ENCODE measurements around the gene SOCS6.
"Not testable (repeated sequence)": the region's sequence is repeated elsewhere in the genome, so short reads cannot be mapped to it uniquely, and the experiment has no call there.

Gene SOCS6

DNA sequence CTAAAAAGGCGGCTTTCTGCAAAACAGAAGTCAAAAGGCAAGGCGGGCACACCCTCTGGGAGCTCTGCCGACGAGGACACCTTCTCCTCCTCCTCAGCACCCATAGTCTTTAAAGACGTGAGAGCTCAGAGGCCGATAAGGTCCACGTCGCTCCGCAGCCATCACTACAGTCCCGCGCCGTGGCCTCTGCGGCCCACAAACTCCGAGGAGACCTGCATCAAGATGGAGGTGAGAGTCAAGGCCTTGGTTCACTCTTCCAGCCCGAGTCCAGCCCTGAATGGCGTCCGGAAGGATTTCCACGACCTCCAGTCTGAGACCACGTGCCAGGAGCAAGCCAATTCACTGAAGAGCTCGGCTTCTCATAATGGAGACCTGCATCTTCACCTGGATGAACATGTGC is 36.1 kb downstream of the SOCS6 start:
- DNase-seq (ENCODE audit: low read depth), result no peak

DNA sequence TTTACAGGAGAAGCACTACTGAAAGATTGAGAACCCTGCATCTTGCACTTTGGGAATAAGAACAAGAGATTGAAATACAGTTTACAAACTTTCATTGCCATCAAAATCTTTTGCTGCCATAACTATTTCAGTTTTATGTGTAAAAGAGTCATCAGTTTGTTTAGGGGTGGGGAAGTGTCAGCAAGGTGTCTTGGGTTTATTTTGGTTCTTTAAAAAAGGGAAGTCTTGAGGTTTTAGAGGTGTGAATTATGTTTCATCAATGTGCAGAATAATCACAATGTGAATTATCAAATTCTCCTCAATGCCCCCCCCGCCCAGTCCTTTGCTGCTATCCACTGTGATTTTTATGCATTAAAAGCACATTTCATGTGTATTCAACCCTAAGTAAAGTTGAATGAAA is 37.4 kb downstream of the SOCS6 start:
- no peak for DNase-seq (ENCODE audit: low read depth)

DNA sequence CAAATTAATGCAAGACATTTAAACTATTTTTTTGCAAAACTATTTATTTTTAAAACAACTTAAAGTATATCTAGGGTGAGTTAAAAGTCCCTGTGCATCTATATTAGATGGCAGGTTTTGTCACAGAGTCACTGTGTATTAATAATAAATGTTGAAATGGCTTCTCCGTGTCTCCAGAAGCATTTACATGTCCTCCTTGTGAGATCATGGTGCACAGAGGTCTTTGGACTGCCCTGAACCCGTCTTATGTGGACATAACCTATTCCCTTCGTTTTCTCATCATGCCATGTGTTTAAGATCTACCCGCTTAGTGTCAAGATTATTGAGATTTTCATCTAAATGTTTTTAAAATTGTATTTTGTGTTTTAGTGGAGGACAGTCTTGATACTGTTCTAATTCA is 39.3 kb downstream of the SOCS6 start:
- no peak for DNase-seq (ENCODE audit: low read depth)

DNA sequence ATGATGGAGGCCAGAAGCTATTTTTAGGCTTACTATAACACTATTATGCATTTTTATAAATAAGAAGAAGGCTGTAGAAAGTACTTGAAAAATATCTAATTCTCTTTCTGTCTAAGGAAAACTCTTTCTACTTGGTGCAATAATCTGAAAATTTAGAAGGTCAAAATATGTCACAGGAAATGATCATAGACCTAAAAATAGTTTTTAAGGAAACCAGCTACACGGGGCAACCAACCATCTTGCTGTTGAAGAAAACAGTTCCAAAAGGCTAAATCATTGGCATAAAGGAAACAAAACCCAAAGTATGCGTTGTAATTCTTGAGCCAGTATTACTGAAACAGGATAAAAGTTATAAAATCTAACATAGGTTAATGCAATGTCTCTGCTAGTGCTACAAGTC is 40.2 kb downstream of the SOCS6 start:
- DNase-seq (ENCODE audit: low read depth), result no peak

DNA sequence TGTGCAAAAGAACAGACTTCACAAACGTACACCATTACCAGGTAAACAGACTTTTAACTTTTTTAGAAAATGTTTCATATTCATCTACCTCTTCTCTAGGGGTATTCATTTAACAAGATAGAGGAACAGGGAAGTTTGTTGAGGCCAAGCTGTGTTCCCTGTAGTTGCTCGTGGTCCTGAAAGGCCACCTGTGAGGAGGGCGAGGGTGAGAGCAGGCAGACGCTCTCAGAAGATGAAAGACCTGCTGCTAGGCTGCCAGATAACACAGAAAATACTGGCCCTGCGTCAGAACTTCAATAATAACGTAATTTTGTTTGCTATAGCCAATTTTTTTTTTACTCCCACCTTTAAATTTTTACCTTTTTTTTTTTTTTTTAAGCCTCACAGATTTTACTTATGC is 42.0 kb downstream of the SOCS6 start:
- DNase-seq (ENCODE audit: low read depth), result no peak

DNA sequence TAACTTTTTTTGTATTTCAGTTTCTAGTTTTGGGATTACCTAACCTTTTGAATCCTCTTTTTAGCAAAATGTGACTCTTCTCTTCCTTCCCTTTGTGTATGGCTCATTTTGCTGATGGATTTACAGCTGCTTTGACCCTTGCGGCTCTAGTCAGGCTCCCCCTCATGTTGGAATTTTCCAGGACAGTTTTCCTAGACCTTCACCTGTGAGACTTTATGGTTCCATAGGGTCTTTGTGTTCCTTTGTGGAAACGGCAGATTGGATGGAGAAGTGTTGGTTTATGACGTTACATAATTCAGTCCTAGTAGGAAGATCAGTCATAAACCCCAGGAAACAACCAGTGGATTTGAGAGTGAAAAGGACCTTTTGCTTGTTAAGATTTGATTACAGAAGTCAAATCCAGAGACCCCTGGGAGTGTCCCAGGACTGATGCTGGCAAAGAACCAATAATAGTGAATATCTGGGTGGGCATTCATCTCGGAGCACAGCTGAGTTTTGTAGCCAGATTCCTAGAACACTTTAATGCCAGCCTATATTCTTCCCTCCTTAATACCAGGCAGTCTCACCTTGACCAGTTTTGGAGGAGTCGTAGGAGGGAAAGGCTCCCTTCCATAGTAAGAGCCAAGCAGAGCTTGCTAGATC is 42.7 kb downstream of the SOCS6 start:
- DNase-seq (ENCODE audit: low read depth), result no peak

DNA sequence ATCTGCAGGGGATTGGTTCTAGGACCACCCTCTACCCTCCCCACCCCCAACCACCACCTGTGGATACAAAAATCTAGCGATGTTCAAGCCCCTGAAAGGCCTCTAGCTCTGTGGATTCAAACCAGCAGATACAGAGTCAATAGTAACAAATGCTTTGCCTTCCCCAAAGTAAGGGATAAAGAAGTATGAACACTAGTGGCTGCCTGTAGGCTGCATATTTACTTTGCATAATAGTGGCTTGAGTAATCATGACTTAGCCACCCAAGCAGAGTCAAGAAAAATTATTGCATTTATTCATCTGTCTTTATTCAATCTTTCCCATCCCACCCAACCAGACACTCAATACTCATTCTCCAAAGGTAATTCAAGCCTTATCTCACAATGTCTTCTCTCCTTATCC is 43.8 kb downstream of the SOCS6 start:
- DNase-seq (ENCODE audit: low read depth), result no peak

DNA sequence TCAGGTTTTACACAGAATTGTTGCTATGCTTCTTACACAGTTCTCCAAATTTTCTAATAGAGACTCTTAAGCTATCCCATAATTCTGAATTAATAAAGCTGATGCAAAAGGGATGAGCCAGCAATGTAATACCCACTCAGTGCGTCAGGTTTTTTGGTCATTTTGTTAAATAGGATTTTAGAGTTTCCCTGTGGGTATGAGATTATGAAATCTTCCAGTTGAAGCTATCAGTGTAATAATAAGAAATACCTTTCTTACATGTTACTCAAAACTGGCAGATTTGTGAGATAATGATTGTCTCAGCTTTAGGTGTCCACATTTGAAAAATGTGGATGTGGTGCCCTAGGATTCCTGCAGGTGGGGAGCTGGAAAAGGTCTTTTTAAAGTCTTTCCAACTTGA is 44.5 kb downstream of the SOCS6 start:
- DNase-seq (ENCODE audit: low read depth), result no peak

DNA sequence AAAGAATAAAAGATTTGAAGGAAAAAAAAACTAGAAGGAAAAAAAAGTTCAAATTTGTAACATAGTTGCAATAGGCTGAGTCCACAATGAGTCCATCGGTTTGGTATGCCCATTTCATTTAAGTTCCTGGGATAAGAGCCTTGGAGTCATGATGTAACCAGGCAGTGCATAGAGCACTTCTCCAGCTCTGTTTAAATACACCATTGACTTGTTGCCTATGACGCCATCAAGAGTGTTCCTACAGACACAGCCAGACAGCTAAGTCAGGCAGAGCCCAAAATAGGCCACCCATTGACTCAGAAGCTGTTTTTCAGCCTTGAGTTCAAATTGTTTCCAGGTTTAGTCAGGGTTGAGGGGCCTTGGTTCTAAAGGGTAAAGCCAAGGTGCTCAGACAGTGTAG is 44.9 kb downstream of the SOCS6 start:
- DNase-seq (ENCODE audit: low read depth), result no peak

DNA sequence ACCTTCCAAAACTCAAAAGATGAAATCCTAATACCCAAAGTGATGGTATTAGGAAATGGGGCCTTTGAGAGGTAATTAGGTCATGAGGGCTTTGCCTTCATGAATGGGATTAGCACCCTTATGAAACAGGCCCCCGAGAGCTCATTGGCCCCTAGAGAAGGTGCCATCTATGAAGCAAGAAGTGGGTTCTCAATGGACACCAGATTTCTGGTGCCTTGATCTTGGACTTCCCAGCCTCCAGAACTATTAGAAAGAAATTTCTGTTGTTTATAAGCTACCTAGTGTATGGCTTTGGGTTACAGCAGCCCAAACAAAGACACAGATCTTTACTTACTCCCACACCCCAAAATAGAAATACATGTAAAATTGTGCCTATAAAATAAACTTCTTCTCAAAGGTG is 45.4 kb downstream of the SOCS6 start:
- no peak for DNase-seq (ENCODE audit: low read depth)

DNA sequence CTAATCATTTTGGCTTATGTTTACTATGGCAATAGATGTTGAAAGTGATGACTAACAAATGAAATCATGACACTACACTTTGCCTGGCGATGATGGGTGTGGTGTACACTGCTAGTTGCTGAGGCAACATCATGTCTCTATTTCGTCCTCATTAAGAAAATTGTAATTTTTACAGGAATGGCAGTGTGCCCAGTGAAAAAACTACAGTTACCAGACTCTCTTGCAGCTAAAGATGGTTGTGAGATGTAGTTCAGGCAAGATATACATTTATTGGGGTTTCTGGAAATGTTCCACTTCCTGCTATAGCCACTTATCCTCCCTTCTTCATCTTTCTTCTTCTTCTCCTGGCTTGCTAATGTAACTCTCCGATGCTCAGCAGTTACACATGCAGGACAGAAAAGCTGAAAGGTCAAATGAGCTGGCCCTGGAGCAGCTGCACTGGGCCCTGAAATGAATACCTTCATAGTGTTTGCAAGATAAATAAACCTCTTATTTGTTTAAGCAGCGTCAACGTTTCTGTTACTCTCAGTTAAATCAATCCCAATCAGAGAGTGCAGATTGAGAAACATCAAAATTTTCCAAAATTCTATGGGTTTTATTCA is 46.0 kb downstream of the SOCS6 start:
- DNase-seq (ENCODE audit: low read depth), result no peak

DNA sequence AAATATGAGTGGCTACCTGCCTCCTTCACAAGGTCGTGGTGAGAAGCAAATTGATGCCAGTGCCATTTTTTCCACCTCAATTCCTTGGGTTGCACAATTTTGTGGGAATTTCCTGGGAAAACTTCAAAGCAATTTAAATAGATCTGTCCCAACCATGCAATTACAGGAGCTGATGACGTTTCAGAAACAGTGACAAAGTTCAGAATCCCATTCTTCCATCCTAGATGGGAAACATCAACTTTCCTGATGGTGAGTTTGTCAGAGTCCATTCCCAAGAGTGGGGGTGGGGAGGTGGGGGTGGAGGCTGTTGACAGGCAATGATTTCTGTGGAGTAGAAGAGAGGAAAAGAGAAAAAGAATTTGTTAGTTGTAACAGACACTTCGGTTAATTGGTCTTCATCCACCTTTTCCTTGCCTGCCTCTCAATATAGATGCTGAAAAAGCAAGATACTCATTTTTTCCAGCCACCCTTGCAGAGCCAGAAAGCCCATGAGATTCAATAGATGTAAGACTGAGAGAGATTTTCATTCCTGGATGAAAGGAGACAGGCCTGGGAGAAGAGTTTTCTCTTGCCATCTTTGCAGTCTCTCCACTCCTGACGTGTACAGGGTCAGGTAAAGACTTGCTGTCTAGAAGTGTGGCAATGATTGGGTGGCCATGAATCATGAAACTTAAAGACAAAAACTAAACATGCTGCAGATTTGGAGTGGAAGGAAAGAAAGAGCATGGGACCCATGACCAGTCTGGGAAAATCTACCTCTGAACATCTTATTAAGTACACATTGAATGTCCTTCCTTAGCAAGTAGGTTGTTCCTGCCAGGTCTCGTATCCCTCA is 47.3 kb downstream of the SOCS6 start:
- DNase-seq (ENCODE audit: low read depth), result no peak

DNA sequence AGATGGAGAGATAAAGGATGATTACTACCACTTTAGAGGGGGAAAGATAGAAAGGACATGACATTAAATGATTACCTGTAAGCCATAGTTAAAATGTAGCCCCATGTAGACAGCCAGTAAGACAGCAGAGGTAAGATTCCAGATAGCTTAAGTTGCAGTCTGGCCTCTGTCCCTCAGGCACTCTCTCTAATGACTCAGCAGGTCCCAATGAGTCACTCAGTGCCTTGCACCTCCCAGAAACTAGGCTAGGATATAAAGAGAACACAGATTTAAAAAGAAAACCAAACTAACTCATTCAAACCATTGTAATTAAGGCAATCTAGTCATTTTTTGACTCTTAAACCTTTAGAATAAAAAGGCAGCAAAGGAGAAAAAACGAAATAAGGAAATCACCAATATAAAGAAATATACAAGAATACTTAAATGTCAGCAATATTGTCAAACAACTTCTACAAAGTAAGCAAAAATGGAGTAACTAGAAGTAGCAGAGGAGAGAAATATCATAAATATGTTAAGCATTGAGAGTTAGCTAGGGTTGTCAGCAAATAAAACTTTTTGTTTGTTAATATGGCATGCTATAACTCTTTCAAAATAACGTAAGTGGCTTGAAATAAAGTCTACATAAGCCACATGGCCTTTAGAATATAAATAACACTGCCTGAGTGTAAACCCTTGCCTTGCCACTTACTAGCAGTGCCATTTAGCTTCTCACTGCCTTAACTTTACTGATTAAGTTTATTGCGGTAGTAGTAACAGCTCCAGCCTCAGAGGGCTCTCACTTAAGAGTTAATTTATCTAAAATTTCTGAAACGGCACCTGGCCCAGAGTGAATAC is 48.5 kb downstream of the SOCS6 start:
- no peak for DNase-seq (ENCODE audit: low read depth)

DNA sequence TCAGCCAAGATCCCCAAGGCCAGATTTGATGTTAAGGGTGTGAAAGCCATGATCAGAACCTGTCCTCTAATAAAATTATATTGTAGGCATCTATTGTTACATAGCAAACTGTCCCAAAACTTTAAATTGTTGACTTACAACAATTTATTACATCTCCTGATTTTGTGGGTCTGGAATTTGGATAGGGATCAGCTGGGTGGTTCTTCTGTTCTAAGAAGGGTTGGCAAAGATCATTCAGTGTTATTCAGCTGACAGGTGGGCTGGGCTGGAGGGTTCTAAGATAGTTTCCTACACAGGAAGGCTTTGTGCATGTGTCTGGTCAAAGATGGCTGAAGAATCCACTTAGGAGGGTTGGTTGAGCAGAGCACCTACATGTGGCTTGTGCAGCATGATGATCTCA is 50.0 kb downstream of the SOCS6 start:
- DNase-seq (ENCODE audit: low read depth), result no peak

DNA sequence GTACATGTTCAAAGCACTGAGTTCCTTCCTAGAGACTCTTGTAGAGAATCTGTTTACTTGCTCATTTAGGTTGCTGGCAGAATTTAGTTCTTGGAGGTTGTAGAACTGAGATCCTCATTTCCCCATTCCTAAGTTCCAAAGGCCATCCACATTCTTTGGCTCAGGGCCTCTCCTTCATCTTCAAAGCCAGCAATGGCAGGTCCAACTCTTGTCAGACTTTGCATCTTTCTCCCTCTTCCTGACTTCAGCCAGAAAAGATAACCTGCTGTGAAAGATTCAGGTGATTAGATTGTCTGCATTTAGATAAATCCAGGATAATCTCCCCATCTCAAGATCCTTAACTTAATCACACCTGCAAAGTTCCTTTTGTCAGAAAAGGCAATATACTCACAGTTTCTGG is 51.1 kb downstream of the SOCS6 start:
- no peak for DNase-seq (ENCODE audit: low read depth)

DNA sequence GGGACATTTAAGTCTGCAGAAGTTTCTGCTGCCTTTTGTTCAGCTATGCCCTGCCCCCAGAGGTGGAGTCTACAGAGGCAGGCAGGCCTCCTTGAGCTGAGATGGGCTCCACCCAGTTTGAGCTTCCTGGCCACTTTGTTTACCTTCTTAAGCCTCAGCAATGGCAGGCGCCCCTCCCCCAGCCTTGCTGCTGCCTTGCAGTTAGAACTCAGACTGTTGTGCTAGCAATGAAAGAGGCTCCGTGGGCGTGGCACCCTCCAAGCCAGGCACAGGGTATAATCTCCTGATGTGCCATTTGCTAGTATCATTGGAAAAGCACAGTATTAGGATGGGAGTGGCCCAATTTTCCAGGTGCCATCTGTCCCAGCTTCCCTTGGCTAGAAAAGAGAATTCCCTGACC is 59.6 kb downstream of the SOCS6 start:
- not testable (repeated sequence) for DNase-seq (ENCODE audit: low read depth)

DNA sequence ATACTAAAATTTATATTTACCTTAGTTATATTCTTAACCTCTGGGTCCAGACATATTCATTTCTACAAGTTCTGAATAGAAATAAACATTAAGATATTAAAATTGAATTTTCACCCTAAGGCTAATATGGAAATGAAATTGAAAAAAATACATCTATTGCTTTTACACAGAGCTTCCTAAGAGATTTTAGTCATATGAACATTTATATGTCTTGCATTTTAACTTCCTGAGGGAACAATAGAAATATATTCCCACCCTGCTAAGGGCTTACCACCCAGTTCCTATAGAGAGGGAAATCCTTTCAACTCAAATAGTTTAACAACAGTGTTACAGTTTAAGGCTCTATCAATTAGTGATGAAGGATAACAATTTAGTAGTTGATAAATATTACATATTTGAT is 60.5 kb downstream of the SOCS6 start:
- DNase-seq (ENCODE audit: low read depth), result no peak

DNA sequence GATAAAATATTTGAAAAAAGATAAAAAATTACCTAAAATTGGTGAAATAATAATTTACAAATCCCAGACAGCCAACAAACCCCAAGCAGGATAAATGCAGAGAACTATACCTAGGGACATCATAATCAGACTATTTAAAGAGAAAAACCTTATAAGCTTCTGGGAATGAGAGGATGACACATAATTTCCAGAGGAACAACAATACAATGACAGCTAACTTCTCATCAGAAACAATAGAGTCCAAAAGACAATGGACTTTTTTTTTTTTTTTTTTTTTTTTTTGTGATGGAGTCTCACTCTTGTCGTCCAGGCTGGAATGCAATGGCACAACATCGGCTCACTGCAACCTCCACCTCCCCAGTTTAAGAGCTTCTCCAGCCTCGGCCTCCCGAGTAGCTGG is 65.2 kb downstream of the SOCS6 start:
- no peak for DNase-seq (ENCODE audit: low read depth)

DNA sequence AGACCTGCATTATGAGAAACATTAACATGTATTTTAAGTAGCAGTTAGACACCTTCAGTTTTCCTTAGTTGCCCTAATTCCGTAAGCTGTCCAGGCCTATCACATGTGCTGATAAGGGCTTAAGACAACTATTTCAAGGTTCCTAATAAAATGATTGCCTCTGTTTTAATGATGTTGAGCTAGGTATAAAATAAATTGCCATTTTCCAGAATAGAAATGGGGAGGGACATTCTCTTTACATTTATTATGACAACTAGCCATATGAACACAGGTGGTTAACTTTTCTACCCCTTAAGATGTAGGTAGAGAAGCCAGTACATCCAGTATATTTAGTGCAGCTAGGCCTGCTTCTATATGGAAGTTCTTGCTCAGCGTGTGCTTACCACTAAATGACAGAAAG is 65.9 kb downstream of the SOCS6 start:
- no peak for DNase-seq (ENCODE audit: low read depth)

DNA sequence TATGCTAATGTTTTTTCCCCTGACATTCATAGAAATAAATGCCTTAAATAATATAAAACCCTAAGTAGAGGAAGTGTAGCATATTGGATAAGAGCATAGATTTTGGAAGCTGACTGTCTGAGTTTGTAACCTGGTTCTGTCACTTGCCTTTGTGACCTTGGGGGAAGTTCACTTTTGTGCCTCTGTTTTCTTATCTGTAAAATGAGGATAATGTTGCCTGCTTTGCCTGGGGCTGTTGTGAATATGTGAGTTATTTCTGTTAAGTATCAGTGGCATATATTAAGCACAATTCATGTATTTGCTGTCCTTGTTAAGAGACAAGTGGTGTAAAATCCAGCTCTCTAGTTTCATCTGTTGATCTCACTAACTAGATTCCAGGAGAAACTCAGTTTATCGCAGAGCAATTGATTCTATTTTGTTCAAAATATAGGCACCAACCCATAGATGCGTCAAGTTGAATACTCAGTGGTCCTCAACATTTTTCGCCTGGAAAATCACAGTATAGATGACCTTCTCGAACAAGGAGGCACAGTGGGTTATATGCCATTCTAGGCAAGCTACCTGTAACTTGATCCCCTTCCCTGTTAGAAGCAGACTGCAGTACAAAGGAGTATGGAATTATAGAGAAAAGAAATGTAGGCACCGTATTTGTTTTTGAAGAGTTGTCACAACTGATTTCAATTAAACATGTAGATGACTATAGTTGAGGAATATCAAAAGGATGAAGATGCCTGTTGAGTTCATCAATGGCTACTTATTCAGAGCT is 67.0 kb downstream of the SOCS6 start:
- DNase-seq (ENCODE audit: low read depth), result no peak

DNA sequence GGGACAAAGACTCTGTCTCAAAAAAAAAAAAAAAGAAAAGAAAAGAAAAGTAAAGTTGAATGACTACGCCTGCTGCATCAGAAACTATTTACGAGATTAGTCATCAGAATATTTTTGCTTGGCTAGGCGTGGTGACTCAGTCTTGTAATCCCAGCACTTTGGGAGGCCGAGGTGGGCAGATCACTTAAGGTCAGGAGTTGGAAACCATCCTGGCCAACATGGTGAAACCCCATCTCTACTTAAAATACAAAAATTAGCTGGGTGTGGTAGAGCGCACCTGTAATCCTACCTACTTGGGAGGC is 69.2 kb downstream of the SOCS6 start:
- DNase-seq (ENCODE audit: low read depth), result not testable (repeated sequence)

DNA sequence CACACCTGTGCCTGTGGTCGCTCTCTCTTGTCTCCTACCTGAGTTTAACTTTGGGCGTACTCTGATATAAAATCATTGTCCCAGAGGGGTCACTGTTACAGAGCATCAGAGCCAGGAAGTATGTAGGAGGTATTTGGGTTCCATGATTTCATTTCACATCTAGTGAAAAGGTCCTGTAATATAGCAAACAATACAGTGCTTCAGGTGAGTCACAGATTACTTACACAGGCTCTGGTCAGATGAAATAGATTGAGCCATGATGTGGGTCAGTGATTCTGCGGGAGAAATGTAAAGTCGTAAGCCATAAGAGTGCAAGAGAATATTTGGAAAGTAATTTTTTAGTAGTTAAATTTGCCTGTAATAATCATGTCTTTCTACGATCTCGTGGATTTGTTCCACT is 70.2 kb downstream of the SOCS6 start:
- no peak for DNase-seq (ENCODE audit: low read depth)

All from activated T-helper 1 cell treated with Interleukin-2 at 50 U/mL for 16 hours (primary cell).